Endothelial cell (in vitro differentiated cells): ENCODE measurements around the gene CCNC. TPM values are rescaled to one million over a fixed set of nuclear protein-coding genes. Genes with fewer than 3 reads are reported as not detected.
A peak's percentile ranks its signal among the peaks of the same experiment; 100 is the strongest.

ENCODE experiments used
- DNase-seq: peaks from one replicate; pipeline ENCODE4 v3.0.0; 2021; ENCODE audit warnings: low spot score
- H3K27ac Mint-ChIP-seq: one replicate; pipeline ENCODE4 v1.8.0; 2021; ENCODE audit warnings: mixed read lengths, inconsistent platforms; ENCODE audit not compliant: unreplicated experiment
- H3K27me3 Mint-ChIP-seq: one replicate; pipeline ENCODE4 v1.8.0; 2021; ENCODE audit warnings: mild to moderate bottlenecking, moderate library complexity, mixed read lengths, inconsistent platforms; ENCODE audit not compliant: unreplicated experiment
- H3K36me3 Mint-ChIP-seq: one replicate; pipeline ENCODE4 v1.8.0; 2021; ENCODE audit warnings: mild to moderate bottlenecking, low read depth, mixed read lengths, inconsistent platforms; ENCODE audit not compliant: unreplicated experiment
- H3K4me1 Mint-ChIP-seq: one replicate; pipeline ENCODE4 v1.8.0; 2021; ENCODE audit warnings: mild to moderate bottlenecking, mixed read lengths, inconsistent platforms; ENCODE audit not compliant: unreplicated experiment
- H3K4me3 Mint-ChIP-seq: one replicate; pipeline ENCODE4 v1.8.0; 2021; ENCODE audit warnings: mild to moderate bottlenecking, mixed read lengths, inconsistent platforms; ENCODE audit not compliant: unreplicated experiment
- H3K9me3 Mint-ChIP-seq: one replicate; pipeline ENCODE4 v1.8.0; 2021; ENCODE audit warnings: mixed read lengths, inconsistent platforms; ENCODE audit not compliant: unreplicated experiment
- total RNA-seq: library from RNA; stranded (reverse); fragmentation: NEBNext Ultra II Directional; extraction: Animal tissue kit (Norgen Biotek cat#: 25700); gene quantifications from one replicate; pipeline ENCODE4 v1.2.1, GENCODE V29; 2021; ENCODE audit not compliant: unreplicated experiment
- TF ChIP-seq, protein P1 (sequence below): fragments of 200-600 bp; sonication (generic); IDR thresholded peaks from one replicate; pipeline ENCODE4 v1.5.0; 2021; ENCODE audit warnings: antibody characterized with exemption; ENCODE audit not compliant: unreplicated experiment

Gene CCNC
- total RNA-seq, 1 donor from 2014 or later = 70.0 TPM

DNA sequence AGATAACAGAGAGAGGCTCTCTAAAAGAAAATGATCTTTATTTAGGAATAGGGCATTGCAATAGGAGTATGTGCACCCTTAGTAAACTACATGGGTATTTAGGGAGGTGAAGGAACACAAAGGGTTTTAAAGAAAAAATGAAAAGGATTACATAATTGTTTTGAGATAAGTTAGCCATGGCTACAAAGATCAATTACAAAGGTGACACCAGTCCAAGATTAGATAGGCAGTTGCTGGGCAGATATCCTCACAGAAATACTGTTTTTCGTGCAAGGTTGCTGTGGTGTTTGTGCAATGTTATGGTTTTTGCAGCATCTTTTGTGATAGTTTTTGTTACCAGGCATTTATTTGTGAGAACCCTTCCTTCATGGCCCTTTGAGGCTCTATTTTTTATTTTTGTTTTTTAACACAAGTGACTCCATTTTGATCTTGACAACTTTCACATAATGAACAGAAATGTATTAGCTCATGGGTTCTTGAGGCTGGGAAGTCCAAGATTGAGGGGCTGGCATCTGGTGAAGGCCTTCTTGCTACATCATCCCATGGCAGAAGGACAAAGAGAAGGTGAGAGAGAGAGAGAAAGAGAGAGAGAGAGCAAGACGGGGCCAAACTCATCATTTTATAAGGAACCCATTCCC is 5.6 kb upstream of the CCNC start:
- no peaks in the 10 kb centered on the region for H3K9me3 Mint-ChIP-seq
- H3K4me3 Mint-ChIP-seq = no peak overlapping the region
- peaks cover 2% of the 10 kb centered on the region for H3K27me3 Mint-ChIP-seq
- H3K36me3 Mint-ChIP-seq = peaks cover 4% of the 10 kb centered on the region
- TF ChIP-seq, protein P1, sequence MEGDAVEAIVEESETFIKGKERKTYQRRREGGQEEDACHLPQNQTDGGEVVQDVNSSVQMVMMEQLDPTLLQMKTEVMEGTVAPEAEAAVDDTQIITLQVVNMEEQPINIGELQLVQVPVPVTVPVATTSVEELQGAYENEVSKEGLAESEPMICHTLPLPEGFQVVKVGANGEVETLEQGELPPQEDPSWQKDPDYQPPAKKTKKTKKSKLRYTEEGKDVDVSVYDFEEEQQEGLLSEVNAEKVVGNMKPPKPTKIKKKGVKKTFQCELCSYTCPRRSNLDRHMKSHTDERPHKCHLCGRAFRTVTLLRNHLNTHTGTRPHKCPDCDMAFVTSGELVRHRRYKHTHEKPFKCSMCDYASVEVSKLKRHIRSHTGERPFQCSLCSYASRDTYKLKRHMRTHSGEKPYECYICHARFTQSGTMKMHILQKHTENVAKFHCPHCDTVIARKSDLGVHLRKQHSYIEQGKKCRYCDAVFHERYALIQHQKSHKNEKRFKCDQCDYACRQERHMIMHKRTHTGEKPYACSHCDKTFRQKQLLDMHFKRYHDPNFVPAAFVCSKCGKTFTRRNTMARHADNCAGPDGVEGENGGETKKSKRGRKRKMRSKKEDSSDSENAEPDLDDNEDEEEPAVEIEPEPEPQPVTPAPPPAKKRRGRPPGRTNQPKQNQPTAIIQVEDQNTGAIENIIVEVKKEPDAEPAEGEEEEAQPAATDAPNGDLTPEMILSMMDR = no peak
- no peak overlapping the region for H3K27ac Mint-ChIP-seq
- no peak for DNase-seq
- peaks cover 5% of the 10 kb centered on the region for H3K4me1 Mint-ChIP-seq

DNA sequence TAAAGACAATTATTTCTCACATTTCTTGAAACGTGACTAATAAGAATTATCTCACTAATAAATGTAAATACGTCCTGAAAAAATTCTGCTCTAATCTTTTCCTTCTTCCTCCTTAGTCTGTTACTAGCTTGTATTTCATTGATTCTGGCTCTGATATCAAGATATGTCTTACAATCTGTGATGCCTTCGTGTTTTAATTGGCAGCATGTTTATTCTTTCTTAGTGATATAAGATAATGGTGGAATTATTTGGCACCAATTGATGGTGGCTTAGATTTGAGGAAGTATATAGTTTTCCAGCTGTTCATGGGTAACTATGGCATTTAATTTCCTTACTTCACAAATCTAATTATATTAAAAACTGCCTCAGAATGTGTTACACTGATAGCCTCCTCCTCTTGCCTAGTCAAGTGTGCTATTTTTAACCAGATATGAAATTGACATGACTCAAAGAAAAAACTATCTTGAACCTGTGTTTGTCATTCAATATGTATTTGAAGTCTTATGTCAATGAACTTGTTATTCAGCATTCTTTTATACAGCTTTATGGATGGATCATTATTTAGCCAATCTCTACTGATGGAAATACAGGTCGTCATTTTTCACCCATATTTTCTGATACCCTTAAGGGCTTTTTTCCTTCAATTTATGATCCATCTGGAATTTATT is 5.3 kb downstream of the CCNC start:
- H3K27me3 Mint-ChIP-seq = no peaks in the 10 kb centered on the region
- DNase-seq = no peak
- H3K4me3 Mint-ChIP-seq = no peak overlapping the region
- no peak overlapping the region for H3K27ac Mint-ChIP-seq
- peaks cover 14% of the 10 kb centered on the region for H3K4me1 Mint-ChIP-seq
- TF ChIP-seq, protein P1 = no peak
- no peaks in the 10 kb centered on the region for H3K9me3 Mint-ChIP-seq
- peaks cover 4% of the 10 kb centered on the region for H3K36me3 Mint-ChIP-seq

DNA sequence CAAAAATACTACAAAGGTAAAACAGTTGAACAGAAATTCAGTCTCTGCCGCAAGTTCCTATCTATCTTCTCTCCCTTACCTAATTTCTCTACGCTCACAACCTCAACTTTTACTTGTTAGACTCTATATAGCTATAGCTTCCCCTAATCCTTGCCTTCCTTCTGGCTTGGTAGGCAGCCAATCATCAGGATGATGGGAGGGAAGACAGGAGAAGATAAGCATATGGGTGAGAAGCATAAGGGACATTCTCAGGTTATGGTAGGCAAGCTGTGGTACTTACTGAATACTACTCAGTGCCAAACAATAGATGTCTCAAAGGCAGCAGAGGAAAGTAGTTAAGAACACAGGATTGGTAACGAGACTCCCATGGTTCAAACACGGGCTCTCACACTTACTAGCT is 7.8 kb downstream of the CCNC start:
- Mint-ChIP-seq H3K36me3 (peaks cover 14% of the 10 kb centered on the region), H3K4me1 (no peaks in the 10 kb centered on the region), H3K9me3 (no peaks in the 10 kb centered on the region), H3K27me3 (no peaks in the 10 kb centered on the region), H3K27ac (no peak overlapping the region), H3K4me3 (no peak overlapping the region)
- DNase-seq = no peak
- TF ChIP-seq, protein P1 = no peak

DNA sequence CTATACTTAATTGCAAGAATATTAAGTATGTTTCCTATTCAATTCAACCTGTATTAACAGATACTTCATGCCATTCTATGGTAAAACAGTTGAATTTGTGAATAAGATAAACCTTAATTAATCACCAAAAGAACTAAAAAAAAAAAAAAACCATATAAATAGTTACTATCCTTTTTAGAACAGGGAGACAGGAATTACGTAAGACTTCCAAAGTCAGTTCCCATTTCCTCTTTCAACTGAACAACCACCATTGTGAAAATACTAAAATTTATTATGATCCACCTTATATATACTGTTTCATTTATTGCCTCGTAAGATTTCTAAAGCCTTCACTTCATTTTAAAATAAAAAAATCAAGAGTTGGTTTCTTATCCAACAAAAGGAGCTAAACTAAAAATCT is 9.4 kb downstream of the CCNC start:
- no peak for DNase-seq
- Mint-ChIP-seq H3K27ac (peak overlapping the region; percentile 84), H3K4me3 (no peak overlapping the region), H3K4me1 (no peaks in the 10 kb centered on the region), H3K27me3 (no peaks in the 10 kb centered on the region), H3K36me3 (peaks cover 26% of the 10 kb centered on the region), H3K9me3 (no peaks in the 10 kb centered on the region)
- TF ChIP-seq, protein P1 = no peak

DNA sequence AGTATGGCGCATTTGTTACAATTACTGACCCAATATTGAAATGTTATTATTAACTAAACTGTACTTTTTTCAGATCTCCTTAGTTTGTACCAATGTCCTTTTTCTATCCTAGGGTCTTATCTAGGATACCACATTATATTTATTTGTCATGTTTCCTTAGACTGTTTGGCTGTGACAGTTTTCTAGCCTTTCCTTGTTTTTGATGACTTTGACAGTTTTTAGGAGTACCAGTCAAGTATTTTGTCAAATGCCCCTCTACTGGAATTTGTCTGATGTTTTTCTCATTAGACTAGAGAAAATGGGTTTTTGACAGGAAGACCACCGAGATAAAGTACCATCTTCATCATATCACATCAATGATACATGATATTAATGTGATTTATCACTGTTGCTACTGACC is 14.6 kb downstream of the CCNC start:
- H3K4me1 Mint-ChIP-seq = no peaks in the 10 kb centered on the region
- H3K4me3 Mint-ChIP-seq = no peak overlapping the region
- H3K27ac Mint-ChIP-seq = no peak overlapping the region
- DNase-seq = no peak
- H3K36me3 Mint-ChIP-seq = peaks cover 26% of the 10 kb centered on the region
- no peaks in the 10 kb centered on the region for H3K27me3 Mint-ChIP-seq
- TF ChIP-seq, protein P1 = no peak
- no peaks in the 10 kb centered on the region for H3K9me3 Mint-ChIP-seq
